Hypothalamus (tissue), 51 donors: ENCODE measurements around the gene RBM15B.
"Not testable (repeated sequence)": the region's sequence is repeated elsewhere in the genome, so short reads cannot be mapped to it uniquely, and the experiment has no call there.

ENCODE experiments used
- DNase-seq, 51 donors: peaks; one replicate each; lab custom pipeline; 2025; lab: John Stamatoyannopoulos, UW

RBM15B gene, protein sequence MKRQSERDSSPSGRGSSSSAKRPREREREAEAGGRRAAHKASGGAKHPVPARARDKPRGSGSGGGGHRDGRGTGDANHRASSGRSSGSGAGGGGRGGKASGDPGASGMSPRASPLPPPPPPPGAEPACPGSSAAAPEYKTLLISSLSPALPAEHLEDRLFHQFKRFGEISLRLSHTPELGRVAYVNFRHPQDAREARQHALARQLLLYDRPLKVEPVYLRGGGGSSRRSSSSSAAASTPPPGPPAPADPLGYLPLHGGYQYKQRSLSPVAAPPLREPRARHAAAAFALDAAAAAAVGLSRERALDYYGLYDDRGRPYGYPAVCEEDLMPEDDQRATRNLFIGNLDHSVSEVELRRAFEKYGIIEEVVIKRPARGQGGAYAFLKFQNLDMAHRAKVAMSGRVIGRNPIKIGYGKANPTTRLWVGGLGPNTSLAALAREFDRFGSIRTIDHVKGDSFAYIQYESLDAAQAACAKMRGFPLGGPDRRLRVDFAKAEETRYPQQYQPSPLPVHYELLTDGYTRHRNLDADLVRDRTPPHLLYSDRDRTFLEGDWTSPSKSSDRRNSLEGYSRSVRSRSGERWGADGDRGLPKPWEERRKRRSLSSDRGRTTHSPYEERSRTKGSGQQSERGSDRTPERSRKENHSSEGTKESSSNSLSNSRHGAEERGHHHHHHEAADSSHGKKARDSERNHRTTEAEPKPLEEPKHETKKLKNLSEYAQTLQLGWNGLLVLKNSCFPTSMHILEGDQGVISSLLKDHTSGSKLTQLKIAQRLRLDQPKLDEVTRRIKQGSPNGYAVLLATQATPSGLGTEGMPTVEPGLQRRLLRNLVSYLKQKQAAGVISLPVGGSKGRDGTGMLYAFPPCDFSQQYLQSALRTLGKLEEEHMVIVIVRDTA

DNA sequence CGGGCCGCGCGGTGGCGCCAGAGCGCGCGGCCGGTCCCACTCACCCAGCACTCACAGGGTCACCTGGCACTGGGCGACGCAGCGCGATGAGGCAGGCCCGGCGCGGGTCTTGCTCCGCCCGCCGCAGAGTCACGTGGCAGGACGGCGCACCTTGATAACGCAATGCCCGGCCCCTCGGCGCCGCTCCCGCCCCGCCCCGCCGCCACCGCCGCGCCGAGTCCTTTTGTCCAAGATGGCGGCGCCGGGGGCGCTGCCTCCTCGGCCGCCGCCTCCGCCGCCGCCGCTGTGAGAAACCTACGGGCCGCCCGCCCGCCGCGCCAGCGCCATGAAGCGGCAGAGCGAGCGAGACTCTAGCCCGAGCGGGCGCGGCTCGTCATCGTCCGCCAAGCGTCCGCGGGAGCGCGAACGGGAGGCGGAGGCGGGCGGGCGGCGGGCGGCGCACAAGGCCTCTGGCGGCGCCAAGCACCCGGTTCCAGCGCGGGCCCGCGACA lies at the start of gene RBM15B:
RBM15B (plus strand) TSS at position 211 of the 491 bp plus-strand sequence; CDS start at position 326, 115 bp downstream.
- DNase-seq, result peak; percentile 63 to 99 (median 94)

DNA sequence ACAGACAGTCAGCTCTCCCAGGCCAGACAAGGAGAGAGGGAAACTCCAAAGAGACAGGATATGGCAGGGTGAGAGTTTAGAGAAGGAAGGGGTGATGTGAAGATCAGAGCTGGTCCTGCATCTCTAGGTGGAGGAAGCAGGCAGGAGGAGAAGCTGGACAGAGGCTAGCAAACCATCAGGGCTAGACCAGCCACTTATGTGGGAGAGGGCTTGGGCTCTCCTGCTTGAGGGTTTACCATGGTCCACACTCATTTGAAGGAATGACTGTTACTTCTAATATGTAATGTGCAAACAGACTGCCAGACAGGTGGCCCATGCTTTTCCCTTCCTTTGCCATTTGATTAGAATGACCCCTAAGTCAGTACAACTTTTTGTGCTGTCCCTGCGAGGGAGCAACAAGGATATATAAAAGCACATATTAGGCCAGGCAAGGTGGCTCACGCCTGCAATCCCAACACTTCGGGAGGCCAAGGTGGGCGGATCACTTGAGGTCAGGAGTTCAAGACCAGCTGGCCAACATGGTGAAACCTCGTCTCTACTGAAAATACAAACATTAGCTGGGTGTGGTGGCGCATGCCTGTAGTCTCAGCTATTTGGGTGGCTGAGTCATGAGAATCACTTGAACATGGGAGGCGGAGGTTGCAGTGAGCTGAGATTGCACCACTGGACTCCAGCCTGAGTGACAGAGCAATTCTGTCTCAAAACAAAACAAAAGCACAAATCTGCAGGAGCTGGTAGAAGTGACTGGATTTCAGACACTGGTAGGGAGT lies 47.0 kb upstream of the RBM15B start:
- DNase-seq, result no peak

DNA sequence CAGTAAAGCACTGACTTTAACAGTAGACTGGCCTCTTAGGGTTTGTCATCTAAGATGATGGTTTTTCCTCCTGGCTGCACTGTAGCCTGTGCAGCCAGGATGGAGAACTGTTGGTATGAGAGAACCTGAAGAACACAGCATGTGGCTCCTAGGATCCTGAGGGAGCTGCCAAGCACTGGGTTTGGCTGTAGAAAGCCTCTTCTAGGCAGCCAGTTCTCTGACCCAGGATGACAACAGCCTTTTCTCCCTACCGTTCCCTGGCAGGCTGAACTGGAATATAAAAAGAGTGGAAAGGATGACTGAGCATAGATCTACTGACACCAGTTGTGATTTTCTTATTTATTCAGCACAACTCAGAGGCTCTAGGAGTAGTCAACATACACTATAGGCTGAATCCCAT lies 40.3 kb upstream of the RBM15B start:
- peak in 12 of 51 donors; percentile 2 to 36 (median 14) for DNase-seq

DNA sequence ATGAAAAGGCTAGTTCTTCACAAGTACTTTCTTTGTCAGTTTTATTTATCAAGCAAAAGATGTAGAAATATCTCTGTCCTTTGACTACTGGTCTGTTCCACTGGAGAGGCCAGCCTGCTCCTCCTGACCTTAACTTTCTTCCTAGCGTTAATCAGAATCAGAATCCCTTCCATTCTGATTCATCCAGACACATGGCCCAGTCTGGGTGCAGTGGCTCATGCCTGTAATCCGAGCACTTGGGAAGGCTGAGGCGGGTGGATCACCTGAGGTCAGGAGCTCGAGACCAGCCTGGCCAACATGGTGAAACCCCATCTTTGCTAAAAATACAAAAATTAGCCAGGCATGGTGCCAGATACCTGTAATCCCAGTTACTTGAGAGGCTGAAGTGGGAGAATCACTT lies 38.0 kb upstream of the RBM15B start:
- no peak for DNase-seq

DNA sequence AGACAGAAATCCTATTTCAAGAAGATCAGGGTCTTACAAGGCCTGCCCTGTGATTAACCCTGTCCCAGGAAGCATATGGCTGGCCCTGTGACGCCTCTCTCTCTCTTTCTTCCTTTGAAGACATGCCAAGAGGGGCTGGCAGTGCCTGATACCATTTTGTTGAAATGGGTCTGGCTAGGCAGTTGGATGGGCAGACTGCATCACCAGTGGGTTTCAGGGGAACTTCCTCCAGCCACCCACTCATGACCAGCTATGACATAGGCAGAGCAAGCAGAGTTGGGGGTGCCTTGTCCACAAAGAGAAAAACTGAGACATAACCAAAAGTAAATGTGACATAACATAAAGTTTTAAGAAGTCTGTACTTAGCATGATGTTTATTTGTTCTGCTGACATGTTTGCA lies 37.4 kb upstream of the RBM15B start:
- DNase-seq, result no peak

DNA sequence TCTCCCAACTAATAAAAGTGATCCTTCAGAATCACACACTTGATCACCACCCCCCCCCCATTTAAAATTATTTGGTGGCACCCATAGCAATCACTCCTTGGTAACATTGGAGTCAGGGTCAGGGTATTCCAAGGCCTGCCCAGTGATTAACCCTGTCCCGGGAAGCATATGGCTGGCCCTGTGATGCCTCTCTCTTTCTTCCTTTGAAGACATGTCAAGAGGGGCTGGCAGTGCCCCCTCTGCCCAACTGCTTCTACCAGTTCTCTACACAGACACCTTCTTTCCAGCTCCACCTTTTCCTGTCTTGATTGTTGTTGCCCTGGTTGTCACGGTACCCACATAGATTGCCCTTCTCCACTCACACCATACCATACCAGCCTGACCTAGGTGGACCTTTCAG lies 36.9 kb upstream of the RBM15B start:
- no peak for DNase-seq

DNA sequence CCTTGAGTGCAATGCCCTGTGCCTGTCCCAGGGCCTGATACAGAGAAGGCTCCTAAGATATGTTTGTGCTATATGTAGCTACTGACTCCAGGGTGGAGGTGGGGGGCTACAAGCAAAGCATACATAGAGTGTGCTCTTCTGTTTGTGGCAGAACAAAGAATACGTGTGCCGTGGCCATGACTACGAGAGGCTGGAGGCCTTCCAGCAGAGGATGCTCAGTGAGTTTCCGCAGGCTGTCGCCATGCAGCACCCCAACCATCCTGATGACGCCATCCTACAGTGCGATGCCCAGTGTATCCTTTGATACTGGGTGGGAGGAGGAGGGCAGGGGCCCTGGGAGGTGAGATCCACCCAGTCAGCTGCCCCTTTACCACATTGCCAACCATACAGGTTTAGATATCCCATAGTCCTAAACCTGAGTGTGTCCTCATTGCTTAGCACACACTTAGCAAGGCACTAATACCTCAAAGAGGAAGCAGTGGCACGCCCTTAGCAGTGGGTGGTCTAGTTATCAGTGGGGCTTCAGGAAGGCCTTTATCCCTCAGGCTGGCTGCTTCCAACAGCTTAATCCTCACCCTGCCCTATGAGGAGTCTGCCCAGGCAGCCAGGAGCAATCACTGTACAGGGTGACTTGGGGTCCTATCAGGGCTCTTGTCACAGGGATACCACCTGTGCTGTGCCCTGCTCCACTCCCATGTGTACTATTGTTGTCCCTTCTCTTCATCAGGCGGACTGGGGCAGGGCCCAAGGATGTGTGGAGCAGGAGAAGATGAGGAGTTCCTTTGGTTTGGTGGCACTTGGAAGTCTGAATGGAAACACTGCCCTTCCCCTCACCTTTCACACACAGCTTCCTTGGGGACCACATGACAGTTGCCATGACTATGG lies 36.1 kb upstream of the RBM15B start:
- DNase-seq, result peak in 2 of 51 donors; percentile 3 to 25

DNA sequence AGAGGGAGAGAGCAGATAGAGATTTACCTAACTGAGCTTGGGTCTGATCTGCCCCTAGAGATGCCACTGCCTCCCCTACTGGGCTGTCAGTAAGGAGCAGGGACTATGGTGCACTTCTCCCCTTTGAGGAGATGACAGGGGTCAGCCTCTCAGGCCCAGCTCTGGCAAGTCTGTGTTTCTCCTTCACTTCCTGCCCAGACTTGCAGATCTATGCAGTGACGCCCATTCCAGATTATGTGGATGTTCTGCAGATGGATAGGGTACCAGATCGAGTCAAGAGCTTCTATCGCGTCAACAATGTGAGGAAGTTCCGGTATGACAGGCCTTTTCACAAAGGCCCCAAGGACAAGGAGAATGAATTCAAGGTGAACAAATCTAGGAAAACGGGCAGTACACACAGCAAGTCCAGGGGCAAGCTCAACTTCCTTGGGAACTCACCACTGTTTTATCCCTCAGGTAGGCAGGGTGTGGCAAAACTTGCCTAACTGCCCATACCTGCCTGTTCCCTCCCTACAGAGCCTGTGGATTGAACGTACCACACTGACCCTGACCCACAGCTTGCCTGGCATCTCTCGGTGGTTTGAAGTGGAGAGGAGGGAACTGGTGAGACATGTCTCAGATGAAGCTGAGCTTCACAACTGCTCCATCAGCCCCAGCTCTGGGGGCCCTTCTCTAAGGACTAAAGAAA lies 35.0 kb upstream of the RBM15B start:
- no peak for DNase-seq

DNA sequence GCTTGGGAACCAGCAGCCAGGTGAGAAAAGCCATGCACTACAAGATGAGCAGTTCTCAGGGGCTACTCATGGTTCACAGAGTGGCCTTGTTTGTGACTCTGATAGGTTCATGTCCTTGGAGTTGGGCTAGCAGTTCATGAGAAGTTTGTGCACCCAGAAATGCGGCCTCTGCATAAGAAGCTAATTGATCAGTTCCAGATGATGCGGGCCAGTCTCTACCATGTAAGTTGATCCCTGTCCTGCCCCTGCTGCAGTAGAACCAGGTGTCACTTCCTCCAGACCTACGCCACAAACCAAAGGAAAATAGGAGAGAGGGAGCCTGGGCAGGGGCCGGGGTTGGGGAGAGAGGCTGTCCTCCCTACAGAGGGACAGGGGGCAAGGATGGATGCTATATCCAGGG lies 33.2 kb upstream of the RBM15B start:
- no peak for DNase-seq

DNA sequence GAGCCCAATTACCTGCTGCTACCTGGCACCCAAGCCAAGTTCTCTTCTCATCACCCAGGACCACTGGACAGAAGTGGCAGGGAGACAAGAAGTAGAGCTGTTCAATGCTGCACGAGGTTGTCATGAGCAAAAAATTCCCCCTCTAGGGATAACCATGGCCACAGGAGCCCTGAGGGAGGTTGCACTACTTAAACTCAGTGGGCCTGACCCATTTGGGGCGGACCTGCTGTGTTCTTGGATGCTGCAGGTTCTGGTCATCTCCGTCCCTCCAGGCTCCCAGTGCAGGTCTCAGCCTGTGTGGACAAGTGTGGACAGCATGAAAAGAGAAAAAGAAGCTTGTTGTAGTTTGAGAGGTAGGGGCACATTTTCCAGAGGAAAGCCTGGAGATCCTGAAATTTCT lies 32.1 kb upstream of the RBM15B start:
- no peak for DNase-seq

DNA sequence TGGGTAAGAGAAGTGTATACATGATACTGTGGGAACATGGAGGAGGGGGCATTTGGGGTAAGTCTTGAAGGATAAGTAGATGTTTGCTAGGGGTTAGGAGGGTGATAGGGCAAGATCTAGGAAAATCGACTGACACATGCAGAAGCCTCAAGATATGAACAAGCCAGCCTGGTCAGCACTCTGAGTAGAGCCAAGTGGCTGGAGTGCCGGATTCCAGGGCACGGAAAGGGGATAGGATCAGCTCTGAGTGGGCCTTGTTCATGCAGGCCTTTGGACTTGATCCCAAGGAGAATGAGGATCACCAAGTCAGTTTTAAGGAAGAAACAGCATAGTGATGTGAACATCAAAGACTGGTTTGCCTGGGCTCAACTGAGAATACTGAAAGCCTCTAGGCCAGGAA lies 30.3 kb upstream of the RBM15B start:
- no peak for DNase-seq

DNA sequence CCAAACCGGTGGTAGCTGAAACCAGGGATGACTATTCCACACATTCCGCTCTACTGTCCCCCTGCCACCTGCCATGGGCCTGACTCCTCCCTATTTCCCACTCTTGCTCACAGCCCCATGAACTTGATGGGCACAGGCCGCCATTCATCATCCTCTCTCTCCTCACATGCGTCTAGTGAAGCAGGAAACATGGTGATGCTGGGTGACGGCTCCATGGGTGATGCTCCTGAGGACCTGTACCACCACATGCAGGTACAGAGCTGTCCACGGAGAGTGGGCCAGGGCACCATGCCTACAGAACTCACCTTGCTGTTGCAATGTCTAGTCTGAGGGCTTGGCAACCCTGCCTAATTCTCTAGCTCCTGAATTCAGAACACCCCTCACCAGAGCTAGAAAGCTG lies 29.3 kb upstream of the RBM15B start:
- DNase-seq, result no peak

DNA sequence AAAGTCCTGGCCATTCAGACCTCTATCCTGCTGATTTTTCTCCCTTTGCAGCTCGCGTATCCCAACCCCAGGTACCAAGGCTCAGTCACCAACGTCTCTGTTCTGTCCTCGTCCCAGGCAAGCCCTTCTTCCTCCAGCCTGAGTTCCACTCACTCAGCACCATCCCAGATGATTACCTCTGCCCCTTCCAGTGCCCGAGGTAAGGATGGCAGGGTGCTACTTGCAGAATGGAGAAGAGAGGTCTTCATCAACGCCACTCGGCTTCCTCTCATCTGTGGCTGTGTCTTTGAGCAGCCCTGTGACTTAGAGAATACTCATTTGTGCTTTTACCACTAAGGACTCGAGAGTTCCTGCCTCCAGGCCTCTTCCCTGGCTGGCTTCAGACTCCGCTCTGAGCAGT lies 28.6 kb upstream of the RBM15B start:
- no peak for DNase-seq

DNA sequence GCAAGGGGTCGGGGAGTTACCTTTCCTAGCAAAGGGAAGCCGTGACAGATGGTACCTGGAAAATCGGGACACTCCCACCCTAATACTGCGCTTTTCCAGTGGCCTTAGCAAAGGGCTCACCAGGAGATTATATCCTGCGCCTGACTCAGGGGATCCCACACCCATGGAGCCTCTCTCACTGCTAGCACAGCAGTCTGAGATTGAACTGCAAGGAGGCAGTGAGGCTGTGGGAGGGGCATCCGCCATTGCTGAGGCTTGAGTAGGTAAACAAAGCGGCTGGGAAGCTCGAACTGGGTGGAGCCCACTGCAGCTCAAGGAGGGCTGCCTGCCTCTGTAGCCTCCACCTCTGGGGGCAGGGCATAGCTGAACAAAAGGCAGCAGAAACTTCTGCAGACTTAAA lies 22.8 kb upstream of the RBM15B start:
- DNase-seq, result not testable (repeated sequence)

DNA sequence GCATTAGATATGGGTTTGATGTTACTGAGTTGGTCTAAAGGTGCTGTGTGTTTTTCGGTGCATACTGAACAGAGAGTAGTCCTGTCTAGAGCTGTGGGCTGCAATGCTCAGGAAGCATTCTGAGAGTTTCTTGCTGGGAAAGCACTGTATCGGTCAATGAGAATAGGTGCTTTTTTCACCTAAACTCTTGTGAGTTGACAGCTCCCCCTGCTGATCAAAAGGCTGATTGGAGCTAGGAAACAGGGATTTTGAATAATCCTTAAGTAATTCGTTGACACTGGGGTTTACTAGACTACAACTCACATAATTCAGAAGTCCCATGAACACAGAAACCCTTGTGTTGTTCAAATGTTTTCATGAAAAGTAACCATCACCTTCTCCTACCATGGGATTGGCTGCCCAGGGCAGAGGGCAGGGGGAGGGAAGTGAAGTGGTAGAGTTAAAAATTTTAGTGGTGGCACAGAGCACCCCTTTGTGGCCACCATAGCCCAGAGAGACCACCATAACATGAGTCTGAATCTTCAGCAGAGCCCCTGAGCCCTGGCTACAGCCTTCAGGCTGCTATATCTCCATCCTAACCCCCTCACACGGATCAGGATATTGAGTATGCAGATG lies 19.0 kb upstream of the RBM15B start:
- DNase-seq, result peak in 16 of 51 donors; percentile 4 to 45 (median 16)

DNA sequence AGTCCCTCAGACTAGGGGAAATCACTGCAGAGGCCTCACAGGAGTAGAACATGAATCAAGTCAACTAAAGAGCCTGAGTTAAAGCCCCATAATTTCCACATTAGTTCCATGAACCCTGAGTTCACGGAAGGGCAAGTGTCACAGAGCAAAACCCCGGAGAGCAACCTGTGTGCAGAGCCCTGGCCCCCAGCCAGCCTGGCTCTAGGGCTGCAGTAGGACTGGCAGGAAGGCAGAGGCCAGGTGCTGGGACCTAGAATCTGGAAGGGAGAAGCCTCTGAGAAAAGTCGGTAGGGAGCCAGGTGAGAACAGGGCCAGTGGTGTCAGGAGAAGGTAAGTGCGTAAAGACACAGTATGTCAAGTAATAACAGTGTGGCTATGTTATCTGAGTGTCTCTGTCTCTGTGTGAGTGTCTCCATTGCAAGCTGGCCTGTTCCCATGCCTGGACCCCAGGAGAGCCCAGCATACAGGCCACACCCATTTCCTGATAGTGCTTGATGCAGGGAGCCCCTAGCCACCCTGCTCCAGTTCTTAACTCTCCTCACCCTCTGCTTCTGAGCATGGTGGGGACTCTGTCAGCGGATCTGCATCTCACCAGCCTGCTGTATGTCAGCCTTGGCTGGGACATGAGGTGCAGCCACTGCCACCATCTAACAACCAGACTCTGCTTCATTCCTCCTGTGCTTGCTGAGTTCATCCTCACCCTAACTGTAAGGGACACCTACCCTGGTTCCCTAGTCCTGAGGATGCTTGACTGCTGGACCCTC lies 17.2 kb upstream of the RBM15B start:
- DNase-seq, result no peak

DNA sequence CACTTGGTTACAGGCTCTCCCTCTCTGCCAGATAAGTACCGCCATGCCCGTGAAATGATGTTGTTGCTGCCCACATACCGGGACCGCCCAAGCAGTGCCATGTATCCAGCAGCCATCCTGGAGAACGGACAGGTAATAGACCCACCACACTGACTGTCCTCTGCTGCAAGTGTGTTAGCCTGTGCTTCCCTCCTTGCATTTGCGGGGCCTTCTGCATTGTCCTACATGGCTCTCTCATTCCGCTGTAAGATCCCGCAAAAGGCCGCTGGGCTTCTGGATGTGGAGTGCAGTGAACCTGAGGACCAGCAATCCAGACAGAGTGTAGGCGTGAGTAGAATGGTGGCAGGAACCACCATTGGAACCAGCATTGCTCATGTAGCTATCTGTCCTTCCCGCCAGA lies 16.6 kb upstream of the RBM15B start:
- DNase-seq, result no peak

DNA sequence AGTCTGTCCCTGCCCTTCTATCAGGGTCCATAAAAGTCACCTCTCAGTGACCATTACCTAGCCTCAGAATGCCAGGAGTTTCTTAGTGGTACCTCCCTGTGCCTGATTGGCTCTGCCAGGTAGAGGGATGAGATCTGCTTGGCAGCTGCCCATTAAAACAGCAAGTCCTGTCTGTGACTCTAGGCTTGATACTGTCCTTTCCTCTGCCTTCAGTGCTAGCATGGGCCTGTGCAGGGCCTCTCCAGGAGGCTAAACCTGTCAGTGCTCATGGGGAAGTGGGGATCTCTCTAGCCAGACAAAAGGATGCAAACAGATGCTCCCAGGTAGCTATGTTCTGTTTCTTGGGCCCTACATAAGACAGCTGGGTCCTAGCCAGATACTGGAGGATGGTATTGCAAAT lies 15.9 kb upstream of the RBM15B start:
- no peak for DNase-seq
